Esophagus muscularis mucosa (tissue), 4 donors: ENCODE data around the gene UBE2O. TPM values are rescaled to one million over a fixed set of nuclear protein-coding genes. Genes with fewer than 3 reads are reported as not detected.

Source experiments
- DNase-seq: peaks from one replicate; pipeline ENCODE4 v3.0.0-alpha.2; 2017; ENCODE audit errors: extremely low spot score
- H3K27ac ChIP-seq, 4 donors: fragments of 200-600 bp; sonication (generic); replicated peaks in 1 of 4; 1 replicate in 3 of 4; 2 replicates in 1 of 4; pipeline ENCODE4 v1.5.1; 2016 to 2019; ENCODE audit warnings: mild to moderate bottlenecking in 1 of 4
- H3K27me3 ChIP-seq, 4 donors: fragments of 200-600 bp; sonication (generic); one replicate each; pipeline versions ENCODE4 v1.5.1 to v1.6.0; 2016 to 2019
- H3K36me3 ChIP-seq, 4 donors: fragments of 200-600 bp; sonication (generic); one replicate each; pipeline ENCODE4 v1.5.1; 2016 to 2019
- H3K4me1 ChIP-seq, 4 donors: fragments of 200-600 bp; sonication (generic); one replicate each; pipeline ENCODE4 v1.5.1; 2016 to 2019
- H3K4me3 ChIP-seq, 4 donors: fragments of 200-600 bp; sonication (generic); 1 replicate in 2 of 4; 2 replicates in 2 of 4; pipeline ENCODE4 v1.5.1; 2016 to 2019; ENCODE audit warnings: mild to moderate bottlenecking in 4 of 4, moderate library complexity in 1 of 4
- H3K9me3 ChIP-seq, 4 donors: fragments of 200-600 bp; sonication (generic); 1 replicate in 3 of 4; 2 replicates in 1 of 4; pipeline ENCODE4 v1.5.1; 2016 to 2019
- EP300 ChIP-seq: sonication (generic); formaldehyde crosslinking; IDR thresholded peaks from one replicate; pipeline ENCODE4 v1.6.1; 2017; ENCODE audit warnings: antibody characterized with exemption
- POLR2A ChIP-seq: fragments of 450-650 bp; IDR thresholded peaks from one replicate; pipeline ENCODE4 v1.6.1; 2017; ENCODE audit warnings: antibody characterized with exemption, moderate library complexity, mild to moderate bottlenecking, low read depth
- POLR2AphosphoS5 ChIP-seq, 2 donors: sonication (generic); formaldehyde crosslinking; IDR thresholded peaks; one replicate each; pipeline ENCODE4 v1.6.1; 2017; ENCODE audit warnings: antibody characterized with exemption in 2 of 2
- WGBS: methylation state at CpG from one replicate; pipeline ENCODE4 v1.1.5; 2018; 5-methylcytosine and 5-hydroxymethylcytosine counted together
- intact Hi-C: fragments of 100-400 bp; cut with DNase I; formaldehyde crosslinking; loops from one replicate; pipeline ENCODE4 v1.15.1; 2023
- total RNA-seq, 4 donors: library from RNA; depleted of rRNA; stranded (reverse); fragments of >200 nt; gene quantifications; one replicate each; pipeline versions ENCODE4 v1.1.0 to v1.2.1, GENCODE V29; 2016
- TF ChIP-seq, protein P1 (sequence below), 3 experiments: fragments of 200-600 bp in 2 of 3; fragments of 450-650 bp in 1 of 3; sonication (generic) in 2 of 3; IDR thresholded peaks; one replicate each; pipeline ENCODE4 v1.5.1; 2017 to 2019; ENCODE audit warnings: antibody characterized with exemption in 3 of 3, mild to moderate bottlenecking in 2 of 3, moderate library complexity in 1 of 3

UBE2O gene
- total RNA-seq, 4 donors from 2014 or later, result 14.1 to 21.7 (median 19.0) TPM

DNA sequence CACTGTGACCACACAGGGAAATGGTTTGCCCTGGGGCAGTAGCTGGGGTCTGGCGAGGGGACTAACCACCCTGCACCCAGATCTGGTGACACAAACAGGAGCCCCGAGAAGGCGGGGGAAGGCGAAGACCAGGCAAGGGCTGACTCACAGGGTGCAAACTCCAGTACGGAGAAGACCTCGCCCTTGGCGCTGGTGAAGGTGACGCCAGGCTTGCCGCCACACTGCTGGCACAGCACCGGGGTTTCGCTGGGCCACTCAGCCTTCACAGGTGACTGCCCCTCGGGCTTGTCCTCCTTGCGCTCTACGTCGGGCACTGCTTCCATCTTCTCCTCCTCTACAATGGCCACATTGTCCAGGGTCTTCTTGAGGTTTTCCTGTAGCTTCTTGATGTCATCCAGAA lies 57.0 kb downstream of the UBE2O start:
- no peak for DNase-seq
- intact Hi-C loops, result loop anchor here (10.0 kb wide), 1 partner anchor 271 kb away; no protein-coding TSS in a partner anchor
- Histone ChIP-seq H3K4me1 (peaks cover 0 to 5% (median 4%) of the 10 kb centered on the region in 4 donors), H3K9me3 (no peaks in the 10 kb centered on the region), H3K27me3 (no peaks in the 10 kb centered on the region), H3K27ac (no peak overlapping the region), H3K4me3 (no peak overlapping the region), H3K36me3 (peaks cover 34 to 99% (median 89%) of the 10 kb centered on the region in 4 donors)
- TF ChIP-seq EP300, result no peak
- no peak for TF ChIP-seq POLR2AphosphoS5 (IDR thresholded peaks at IDR 0.05)
- TF ChIP-seq, protein P1, sequence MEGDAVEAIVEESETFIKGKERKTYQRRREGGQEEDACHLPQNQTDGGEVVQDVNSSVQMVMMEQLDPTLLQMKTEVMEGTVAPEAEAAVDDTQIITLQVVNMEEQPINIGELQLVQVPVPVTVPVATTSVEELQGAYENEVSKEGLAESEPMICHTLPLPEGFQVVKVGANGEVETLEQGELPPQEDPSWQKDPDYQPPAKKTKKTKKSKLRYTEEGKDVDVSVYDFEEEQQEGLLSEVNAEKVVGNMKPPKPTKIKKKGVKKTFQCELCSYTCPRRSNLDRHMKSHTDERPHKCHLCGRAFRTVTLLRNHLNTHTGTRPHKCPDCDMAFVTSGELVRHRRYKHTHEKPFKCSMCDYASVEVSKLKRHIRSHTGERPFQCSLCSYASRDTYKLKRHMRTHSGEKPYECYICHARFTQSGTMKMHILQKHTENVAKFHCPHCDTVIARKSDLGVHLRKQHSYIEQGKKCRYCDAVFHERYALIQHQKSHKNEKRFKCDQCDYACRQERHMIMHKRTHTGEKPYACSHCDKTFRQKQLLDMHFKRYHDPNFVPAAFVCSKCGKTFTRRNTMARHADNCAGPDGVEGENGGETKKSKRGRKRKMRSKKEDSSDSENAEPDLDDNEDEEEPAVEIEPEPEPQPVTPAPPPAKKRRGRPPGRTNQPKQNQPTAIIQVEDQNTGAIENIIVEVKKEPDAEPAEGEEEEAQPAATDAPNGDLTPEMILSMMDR (IDR thresholded peaks at IDR 0.05), result no peak
- no peak for TF ChIP-seq POLR2A
- 93% methylated on average over 11 of the region's 15 CpGs for WGBS

DNA sequence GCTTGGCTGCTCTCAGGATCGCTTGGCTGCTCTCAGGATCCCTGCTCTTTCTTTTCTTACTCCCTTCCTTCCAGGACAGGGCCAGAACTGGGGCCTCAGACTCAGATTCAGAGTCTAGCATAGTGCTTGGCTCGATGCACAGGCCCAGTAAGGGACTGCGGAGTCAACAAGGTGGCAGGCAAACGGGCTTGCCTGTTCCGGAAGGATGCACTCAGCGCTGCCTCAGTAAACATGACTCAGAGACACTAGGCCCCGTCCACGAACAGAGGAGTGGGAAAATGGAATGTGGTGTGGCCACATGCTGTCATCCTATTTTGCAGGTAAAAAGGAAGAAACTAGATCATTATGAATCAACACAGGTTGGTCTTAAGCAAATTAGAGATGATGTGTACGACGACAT lies 58.8 kb downstream of the UBE2O start:
- H3K4me1 ChIP-seq, result peaks cover 4 to 9% (median 6%) of the 10 kb centered on the region in 4 donors
- no peaks in the 10 kb centered on the region for H3K27me3 ChIP-seq
- no peaks in the 10 kb centered on the region for H3K9me3 ChIP-seq
- peaks cover 17 to 93% (median 81%) of the 10 kb centered on the region in 4 donors for H3K36me3 ChIP-seq
- H3K27ac ChIP-seq, result no peak overlapping the region
- H3K4me3 ChIP-seq, result no peak overlapping the region
- 87% methylated on average over 10 of the region's 10 CpGs for WGBS
- no peak for DNase-seq
- TF ChIP-seq, protein P1 (IDR thresholded peaks at IDR 0.05), result no peak
- no peak for TF ChIP-seq POLR2A
- TF ChIP-seq POLR2AphosphoS5 (IDR thresholded peaks at IDR 0.05), result no peak
- TF ChIP-seq EP300, result no peak
- intact Hi-C loops, result loop anchor here (10.0 kb wide), 1 partner anchor 269 kb away; no protein-coding TSS in a partner anchor

DNA sequence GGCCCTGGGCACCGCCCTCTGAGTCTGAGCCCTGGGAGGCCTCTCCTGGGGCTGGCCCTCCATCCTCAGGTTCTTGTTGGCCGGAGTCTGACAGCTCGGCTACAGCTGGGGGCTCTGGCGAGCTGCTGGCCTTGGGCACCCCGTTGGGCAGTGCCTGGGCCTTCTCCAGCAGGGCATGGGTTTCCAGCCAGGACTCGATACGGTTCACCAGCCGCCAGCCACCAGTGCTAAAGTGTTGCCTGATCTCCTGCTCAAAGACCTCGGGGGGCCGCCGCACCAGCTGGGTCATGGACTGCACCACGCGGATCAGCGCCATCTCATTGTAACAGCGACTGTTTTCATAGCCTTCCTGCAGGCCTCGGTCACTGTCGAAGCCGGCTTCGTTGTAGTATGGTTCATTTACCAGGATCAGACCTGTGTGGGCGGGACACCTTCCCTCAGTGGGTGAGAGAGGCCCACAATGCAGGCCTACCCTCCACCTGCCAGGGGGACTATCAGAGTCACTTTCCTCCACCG lies 61.7 kb downstream of the UBE2O start:
- no peak overlapping the region for H3K4me3 ChIP-seq
- intact Hi-C loops, result loop anchor here (10.0 kb wide), 1 partner anchor 266 kb away; no protein-coding TSS in a partner anchor
- H3K27me3 ChIP-seq, result no peaks in the 10 kb centered on the region
- no peak overlapping the region for H3K27ac ChIP-seq
- 94% methylated on average over 21 of the region's 21 CpGs for WGBS
- H3K9me3 ChIP-seq, result no peaks in the 10 kb centered on the region
- H3K4me1 ChIP-seq, result peaks cover 6 to 14% (median 10%) of the 10 kb centered on the region in 4 donors
- H3K36me3 ChIP-seq, result peaks cover 17 to 75% (median 56%) of the 10 kb centered on the region in 4 donors
- TF ChIP-seq POLR2AphosphoS5 (IDR thresholded peaks at IDR 0.05) (no peak), EP300 (no peak), POLR2A (no peak)
- TF ChIP-seq, protein P1 (IDR thresholded peaks at IDR 0.05), result no peak
- no peak for DNase-seq

DNA sequence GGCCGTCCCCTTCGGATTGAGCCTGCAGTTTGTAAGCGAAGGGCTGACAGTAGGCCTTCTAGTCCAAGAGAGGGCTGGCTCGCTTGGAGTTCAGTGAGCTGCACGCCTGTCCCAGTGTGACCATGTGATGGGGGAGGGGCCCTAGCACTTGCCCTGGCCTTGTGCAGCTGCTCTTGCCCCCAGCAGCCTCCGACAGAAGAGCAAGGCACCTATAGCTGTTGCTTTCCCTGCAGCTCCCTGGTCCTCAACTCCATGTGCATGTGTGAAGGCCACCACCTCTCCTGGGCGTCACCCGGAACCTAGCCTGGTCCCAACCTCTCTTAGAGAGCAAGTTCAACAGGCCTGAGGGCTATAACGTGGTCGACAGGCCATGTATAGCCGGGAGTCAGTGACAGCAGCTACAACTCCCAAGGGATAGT lies 62.9 kb downstream of the UBE2O start:
- Histone ChIP-seq H3K4me3 (no peak overlapping the region), H3K27me3 (peaks cover 0 to 7% (median 0%) of the 10 kb centered on the region in 4 donors), H3K36me3 (peaks cover 9 to 62% (median 44%) of the 10 kb centered on the region in 4 donors), H3K9me3 (no peaks in the 10 kb centered on the region), H3K4me1 (peaks cover 19 to 26% (median 22%) of the 10 kb centered on the region in 4 donors), H3K27ac (no peak overlapping the region)
- TF ChIP-seq EP300, result no peak
- no peak for TF ChIP-seq POLR2A
- TF ChIP-seq, protein P1 (IDR thresholded peaks at IDR 0.05), result no peak
- TF ChIP-seq POLR2AphosphoS5 (IDR thresholded peaks at IDR 0.05), result no peak
- WGBS, result 75% methylated on average over 5 of the region's 11 CpGs
- intact Hi-C loops, result loop anchor here (10.0 kb wide), 1 partner anchor 265 kb away; no protein-coding TSS in a partner anchor
- DNase-seq, result no peak
